Sciatic nerve (tissue), 2 donors: Measurements from ENCODE around the gene MKI67. TPM values are rescaled to one million over a fixed set of nuclear protein-coding genes. Genes with fewer than 3 reads are reported as not detected.
"Not testable (repeated sequence)": the region's sequence is repeated elsewhere in the genome, so short reads cannot be mapped to it uniquely, and the experiment has no call there.

Experiments used
- ATAC-seq: fragments of 200-7000 bp; cut with Tn5 transposase; one replicate; pipeline ENCODE4 v1.9.1; 2020; ENCODE audit warnings: mild to moderate bottlenecking, moderate library complexity
- DNase-seq: peaks from one replicate; pipeline ENCODE4 v3.0.0-alpha.2; 2020; ENCODE audit warnings: low spot score
- intact Hi-C: fragments of 100-400 bp; cut with DNase I; formaldehyde crosslinking; loops from one replicate; pipeline ENCODE4 v1.14.2; 2022
- total RNA-seq: library from RNA; stranded (reverse); fragmentation: NEBNext Ultra II Directional; extraction: Animal tissue kit (Norgen Biotek cat#: 25700); gene quantifications from one replicate; pipeline ENCODE4 v1.2.1, GENCODE V29; 2021
- donor health status: DM: no; HTN: no; CAD: no.
- donor health status: DM: no; HTN: no; CAD: no.

Gene MKI67
- total RNA-seq, 1 donor from 2014 or later: 1.3 TPM

GRCh38 chr10:128114901-128115300, 11.3 kb downstream of the MKI67 start:
- ATAC-seq (no peak), DNase-seq (no peak)
- intact Hi-C loops: no loop called here

DNA sequence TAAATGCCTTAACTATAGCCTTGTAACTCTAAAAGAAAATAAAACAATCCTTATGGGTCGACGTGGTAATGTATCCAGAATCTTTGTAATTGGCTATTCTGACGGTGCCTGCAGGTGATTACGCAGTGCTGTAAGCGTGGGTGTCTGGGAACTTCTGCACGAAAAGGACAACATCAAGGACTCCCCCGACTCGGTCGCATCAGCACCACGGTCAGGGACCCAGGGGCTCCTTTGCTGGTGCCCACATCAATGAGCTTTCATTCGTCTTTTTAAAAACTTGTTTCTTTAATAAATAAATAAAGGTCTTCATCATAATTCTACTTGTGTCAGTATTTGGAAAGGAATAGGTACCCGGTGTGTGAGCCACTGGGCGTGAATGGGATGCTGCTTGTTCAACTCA, 13.2 kb downstream of the MKI67 start:
- ATAC-seq: no peak
- intact Hi-C loops: no loop called here
- no peak for DNase-seq

GRCh38 chr10:128111696-128112095, 14.5 kb downstream of the MKI67 start:
- ATAC-seq: no peak

GRCh38 chr10:128110339-128110738, 15.9 kb downstream of the MKI67 start:
- DNase-seq: no peak
- ATAC-seq: no peak
- intact Hi-C loops: no loop called here

More at GRCh38 chr10:128111696-128112095, 14.5 kb downstream of the MKI67 start:
- intact Hi-C loops: no loop called here
- DNase-seq: no peak

DNA sequence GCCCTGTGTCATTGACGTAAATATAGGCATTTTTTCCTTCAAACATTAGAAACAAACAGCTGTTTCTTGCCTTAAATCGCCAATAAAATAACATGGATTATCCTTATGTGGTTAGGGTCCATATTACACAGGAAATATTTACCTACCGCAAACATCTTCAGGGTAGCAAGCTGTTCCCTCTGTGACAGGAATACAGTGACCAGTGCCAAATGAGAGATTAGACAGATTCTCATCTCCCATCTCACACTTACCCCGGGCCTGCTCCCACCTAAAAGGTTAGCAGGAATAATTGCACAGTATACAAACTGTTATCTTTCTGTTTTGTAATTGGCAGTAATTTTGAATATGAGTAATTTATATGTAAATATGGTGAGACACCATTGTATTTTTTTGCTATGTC, 16.5 kb downstream of the MKI67 start:
- intact Hi-C loops: no loop called here
- no peak for ATAC-seq
- no peak for DNase-seq

DNA sequence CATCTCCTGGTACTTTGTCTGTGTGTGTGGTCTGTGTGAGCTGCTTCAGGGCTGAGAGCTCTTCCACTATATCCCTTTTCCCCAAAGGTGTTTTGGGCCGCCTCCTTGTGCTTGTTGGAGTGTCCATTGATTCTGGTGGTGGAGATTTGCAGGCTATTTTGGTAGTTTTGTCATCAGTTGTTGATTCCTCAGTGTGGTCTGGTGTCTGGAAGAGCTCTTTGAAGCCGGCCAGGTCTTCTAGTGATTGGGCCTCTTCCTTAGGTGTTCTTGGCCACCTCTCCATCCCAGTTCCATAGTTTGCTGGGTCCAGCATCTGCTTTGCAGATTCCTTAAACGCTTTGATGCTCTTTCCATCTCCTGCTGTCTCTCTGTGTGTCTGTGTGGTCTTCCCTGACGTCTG, 20.8 kb downstream of the MKI67 start:
- no peak for ATAC-seq
- no peak for DNase-seq
- intact Hi-C loops: no loop called here

DNA sequence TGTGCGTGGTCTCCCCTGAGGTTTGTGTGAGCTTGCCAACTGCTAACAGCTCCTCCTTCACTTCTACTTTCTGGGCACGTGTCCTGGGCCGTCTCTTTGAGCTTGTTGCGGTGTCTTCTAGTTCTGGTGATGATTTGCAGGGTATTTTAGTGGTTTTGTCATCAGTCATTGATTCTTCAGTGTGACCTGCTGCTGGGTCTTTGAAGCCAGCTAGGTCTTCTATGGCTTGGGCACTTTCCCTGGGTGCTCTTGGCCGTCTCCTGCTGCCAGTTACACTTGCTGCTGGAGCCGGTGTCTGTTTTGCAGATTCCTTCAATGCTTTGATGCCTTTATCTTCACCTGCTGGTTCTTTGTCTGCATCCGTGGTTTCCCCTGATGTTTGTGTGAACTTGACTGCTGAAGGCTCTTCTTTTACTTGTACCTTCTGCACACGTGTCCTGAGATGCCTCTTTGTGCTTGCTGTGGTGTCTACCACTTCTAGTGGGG, 23.0 kb downstream of the MKI67 start:
- ATAC-seq (no peak), DNase-seq (no peak)
- intact Hi-C loops: no loop called here

- intact Hi-C loops: no loop called here
These were observed 23.6 kb downstream of the MKI67 start for GRCh38 chr10:128102480-128103228.

GRCh38 chr10:128101901-128102300, 24.3 kb downstream of the MKI67 start:
- DNase-seq (no peak), ATAC-seq (no peak)
- intact Hi-C loops: no loop called here

More at GRCh38 chr10:128102480-128103228, 23.6 kb downstream of the MKI67 start:
- DNase-seq: no peak
- ATAC-seq: no peak

- DNase-seq (no peak), ATAC-seq (no peak)
- intact Hi-C loops: no loop called here
These were observed 26.3 kb downstream of the MKI67 start for GRCh38 chr10:128099901-128100300.

- ATAC-seq (no peak), DNase-seq (no peak)
- intact Hi-C loops: no loop called here
These were observed 27.6 kb downstream of the MKI67 start for GRCh38 chr10:128098631-128099030.

DNA sequence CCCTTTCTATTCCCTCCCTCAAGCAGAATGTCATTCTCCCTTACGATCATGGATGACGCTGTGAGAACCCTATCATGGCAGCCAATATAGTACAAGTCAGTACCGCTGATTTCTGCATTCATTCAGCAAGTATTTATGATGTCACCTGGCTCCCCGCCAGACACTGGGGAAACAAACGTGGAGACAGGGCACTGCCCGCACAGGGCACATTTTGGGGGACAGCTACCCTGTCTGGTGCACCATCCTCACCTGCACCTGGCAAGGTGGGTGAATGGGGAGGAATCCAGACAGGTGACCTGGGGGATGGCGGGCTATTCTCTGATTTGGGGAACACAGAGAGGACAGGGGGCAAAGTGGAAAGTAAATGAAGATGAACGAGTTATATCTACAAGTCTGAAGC, 28.4 kb downstream of the MKI67 start:
- ATAC-seq: no peak

GRCh38 chr10:128096486-128097199, 29.6 kb downstream of the MKI67 start:
- intact Hi-C loops: no loop called here
- DNase-seq (no peak), ATAC-seq (no peak)

More for the DNA sequence above, 28.4 kb downstream of the MKI67 start:
- no peak for DNase-seq
- intact Hi-C loops: no loop called here

- intact Hi-C loops: no loop called here
- ATAC-seq (no peak), DNase-seq (no peak)
These were observed 30.3 kb downstream of the MKI67 start for GRCh38 chr10:128095753-128096469.

- intact Hi-C loops: no loop called here
- ATAC-seq (no peak), DNase-seq (no peak)
These were observed 31.0 kb downstream of the MKI67 start for GRCh38 chr10:128095027-128095752.

- DNase-seq, ATAC-seq, intact Hi-C loops: not testable (repeated sequence)
These were observed 31.6 kb downstream of the MKI67 start for GRCh38 chr10:128094596-128094995.

GRCh38 chr10:128092454-128092853, 33.8 kb downstream of the MKI67 start:
- intact Hi-C loops: no loop called here
- DNase-seq: no peak
- no peak for ATAC-seq

DNA sequence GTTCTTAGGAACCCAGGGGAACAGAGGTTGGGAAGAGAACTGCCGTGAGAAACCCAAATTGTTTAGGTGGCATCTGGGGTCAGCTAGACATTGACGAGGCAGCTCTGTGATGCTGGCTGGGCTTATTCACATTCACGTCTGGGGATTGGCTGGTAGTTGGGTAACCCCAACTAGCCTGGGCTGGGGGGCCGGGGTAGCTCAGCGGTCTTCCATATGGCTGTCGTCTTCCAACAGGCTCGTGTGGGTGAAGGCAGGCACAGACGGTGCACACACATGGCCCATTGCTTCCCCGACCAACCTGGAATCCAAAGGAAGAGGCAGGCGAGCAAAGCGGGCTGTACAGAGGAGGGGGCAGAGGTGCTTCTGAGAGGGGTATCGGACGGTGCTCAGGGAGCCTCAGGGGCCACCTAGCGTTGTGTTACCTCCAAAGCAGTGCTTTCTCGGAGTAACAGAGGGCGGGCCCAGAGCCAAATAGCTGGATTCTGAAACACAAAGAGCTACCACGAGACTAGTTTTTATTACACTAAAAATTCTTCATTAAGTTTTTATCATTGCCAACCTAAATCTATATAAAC, 34.5 kb downstream of the MKI67 start:
- no peak for DNase-seq
- intact Hi-C loops: no loop called here
- ATAC-seq: no peak
